Ascending aorta (tissue), 2 donors: ENCODE results near the gene USP13. TPM values are rescaled to one million over a fixed set of nuclear protein-coding genes. Genes with fewer than 3 reads are reported as not detected.

Source experiments
- DNase-seq, 2 donors: peaks; one replicate each; pipeline ENCODE4 v3.0.0-alpha.2; 2019; ENCODE audit warnings: low spot score in 2 of 2
- H3K27ac ChIP-seq, 2 donors: fragments of 200-600 bp; sonication (generic); one replicate each; pipeline ENCODE4 v1.5.1; 2016 to 2017; ENCODE audit warnings: mild to moderate bottlenecking in 1 of 2
- H3K27me3 ChIP-seq: fragments of 200-600 bp; sonication (generic); one replicate; pipeline ENCODE4 v1.5.1; 2017
- H3K36me3 ChIP-seq, 2 donors: fragments of 200-600 bp; sonication (generic); one replicate each; pipeline ENCODE4 v1.5.1; 2016
- H3K4me1 ChIP-seq, 2 donors: fragments of 200-600 bp; sonication (generic); one replicate each; pipeline ENCODE4 v1.5.1; 2016 to 2017; ENCODE audit warnings: mild to moderate bottlenecking in 1 of 2
- H3K4me3 ChIP-seq, 2 donors: fragments of 200-600 bp; sonication (generic); one replicate each; pipeline ENCODE4 v1.5.1; 2016 to 2017; ENCODE audit warnings: mild to moderate bottlenecking in 1 of 2
- H3K9me3 ChIP-seq, 2 donors: fragments of 200-600 bp; sonication (generic); one replicate each; pipeline ENCODE4 v1.5.1; 2016
- CTCF ChIP-seq, 3 experiments: fragments of 200-600 bp in 2 of 3; fragments of 450-650 bp in 1 of 3; sonication (generic) in 2 of 3; IDR thresholded peaks; one replicate each; pipeline ENCODE4 v1.5.1; 2016 to 2019; ENCODE audit warnings: antibody characterized with exemption in 3 of 3, mild to moderate bottlenecking in 1 of 3, moderate library complexity in 1 of 3
- intact Hi-C: fragments of 100-400 bp; cut with DNase I; formaldehyde crosslinking; loops from one replicate; pipeline ENCODE4 v1.15.1; 2023
- total RNA-seq: library from RNA; depleted of rRNA; stranded (reverse); fragments of >200 nt; gene quantifications from one replicate; pipeline ENCODE4 v1.1.0, GENCODE V29; 2016

The USP13 gene
- total RNA-seq, 1 donor from 2014 or later, result 3.1 TPM

GRCh38 chr3:179819379-179819778 is 166.5 kb downstream of the USP13 start:
- intact Hi-C loops, result no loop called here
- Histone ChIP-seq H3K36me3 (no peaks in the 10 kb centered on the region), H3K4me3 (no peak overlapping the region), H3K27ac (no peak overlapping the region), H3K9me3 (no peaks in the 10 kb centered on the region), H3K27me3 (no peaks in the 10 kb centered on the region), H3K4me1 (no peaks in the 10 kb centered on the region)
- no peak for DNase-seq
- no peak for TF ChIP-seq CTCF (IDR thresholded peaks at IDR 0.05)

- H3K9me3 ChIP-seq, result no peaks in the 10 kb centered on the region
- intact Hi-C loops, result no loop called here
- no peak for TF ChIP-seq CTCF (IDR thresholded peaks at IDR 0.05)
- no peaks in the 10 kb centered on the region for H3K36me3 ChIP-seq
- no peak for DNase-seq
- H3K27me3 ChIP-seq, result no peaks in the 10 kb centered on the region
- no peaks in the 10 kb centered on the region for H3K4me1 ChIP-seq
- no peak overlapping the region for H3K4me3 ChIP-seq
- H3K27ac ChIP-seq, result no peak overlapping the region
These were observed 169.5 kb downstream of the USP13 start for GRCh38 chr3:179822296-179822695.

- no peak for TF ChIP-seq CTCF (IDR thresholded peaks at IDR 0.05)
- Histone ChIP-seq H3K4me1 (no peaks in the 10 kb centered on the region), H3K27ac (no peak overlapping the region), H3K4me3 (no peak overlapping the region), H3K36me3 (no peaks in the 10 kb centered on the region), H3K9me3 (no peaks in the 10 kb centered on the region), H3K27me3 (no peaks in the 10 kb centered on the region)
- intact Hi-C loops, result no loop called here
- DNase-seq, result no peak
These were observed 172.8 kb downstream of the USP13 start for GRCh38 chr3:179825527-179826246.

- Histone ChIP-seq H3K36me3 (no peaks in the 10 kb centered on the region), H3K4me1 (no peaks in the 10 kb centered on the region), H3K9me3 (no peaks in the 10 kb centered on the region), H3K27me3 (no peaks in the 10 kb centered on the region), H3K4me3 (no peak overlapping the region), H3K27ac (no peak overlapping the region)
- no peak for DNase-seq
- intact Hi-C loops, result no loop called here
- no peak for TF ChIP-seq CTCF (IDR thresholded peaks at IDR 0.05)
These were observed 173.4 kb downstream of the USP13 start for GRCh38 chr3:179826247-179826637.

- H3K27ac ChIP-seq, result no peak overlapping the region
- no peaks in the 10 kb centered on the region for H3K4me1 ChIP-seq
- intact Hi-C loops, result no loop called here
These were observed 175.9 kb downstream of the USP13 start for GRCh38 chr3:179828738-179829137.

More at GRCh38 chr3:179828738-179829137, 175.9 kb downstream of the USP13 start:
- no peaks in the 10 kb centered on the region for H3K9me3 ChIP-seq
- no peaks in the 10 kb centered on the region for H3K27me3 ChIP-seq
- H3K4me3 ChIP-seq, result no peak overlapping the region
- no peak for DNase-seq
- H3K36me3 ChIP-seq, result no peaks in the 10 kb centered on the region
- TF ChIP-seq CTCF (IDR thresholded peaks at IDR 0.05), result no peak
